ENCODE results near the gene CYRIA. TPM values are rescaled to one million over a fixed set of nuclear protein-coding genes. Genes with fewer than 3 reads are reported as not detected.

The CYRIA gene
- total RNA-seq, 1 donor from 2014 or later, result 11.1 TPM

DNA sequence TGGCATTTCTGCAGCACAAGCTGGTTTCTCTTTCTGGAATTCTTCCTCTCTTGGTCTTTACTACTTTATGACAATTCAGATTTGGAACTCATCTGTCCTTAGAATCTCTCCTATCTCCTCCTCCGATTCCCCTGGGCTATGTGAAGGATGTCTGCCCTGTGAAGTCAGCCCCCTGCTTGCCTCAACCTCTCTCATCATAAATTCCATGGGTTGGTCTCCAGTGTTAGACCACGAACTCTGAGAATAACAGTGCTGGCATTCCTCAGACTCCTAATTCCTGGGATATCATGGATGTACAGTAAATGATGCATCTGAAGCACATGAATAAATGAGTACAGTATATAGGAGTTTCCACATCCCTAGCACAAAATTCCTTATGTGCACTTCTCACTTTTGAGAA, 21.0 kb upstream of the CYRIA start:
- no peaks in the 10 kb centered on the region for H3K36me3 Mint-ChIP-seq (ENCODE audit: low read depth)
- H3K4me3 Mint-ChIP-seq, result no peak overlapping the region
- DNase-seq (ENCODE audit: low read depth, low spot score), result no peak
- H3K9me3 Mint-ChIP-seq, result no peaks in the 10 kb centered on the region
- no peak overlapping the region for H3K27ac Mint-ChIP-seq (ENCODE audit: unreplicated experiment)
- H3K4me1 Mint-ChIP-seq, result no peaks in the 10 kb centered on the region
- H3K27me3 Mint-ChIP-seq (ENCODE audit: low read depth), result no peaks in the 10 kb centered on the region
- TF ChIP-seq, protein P1, sequence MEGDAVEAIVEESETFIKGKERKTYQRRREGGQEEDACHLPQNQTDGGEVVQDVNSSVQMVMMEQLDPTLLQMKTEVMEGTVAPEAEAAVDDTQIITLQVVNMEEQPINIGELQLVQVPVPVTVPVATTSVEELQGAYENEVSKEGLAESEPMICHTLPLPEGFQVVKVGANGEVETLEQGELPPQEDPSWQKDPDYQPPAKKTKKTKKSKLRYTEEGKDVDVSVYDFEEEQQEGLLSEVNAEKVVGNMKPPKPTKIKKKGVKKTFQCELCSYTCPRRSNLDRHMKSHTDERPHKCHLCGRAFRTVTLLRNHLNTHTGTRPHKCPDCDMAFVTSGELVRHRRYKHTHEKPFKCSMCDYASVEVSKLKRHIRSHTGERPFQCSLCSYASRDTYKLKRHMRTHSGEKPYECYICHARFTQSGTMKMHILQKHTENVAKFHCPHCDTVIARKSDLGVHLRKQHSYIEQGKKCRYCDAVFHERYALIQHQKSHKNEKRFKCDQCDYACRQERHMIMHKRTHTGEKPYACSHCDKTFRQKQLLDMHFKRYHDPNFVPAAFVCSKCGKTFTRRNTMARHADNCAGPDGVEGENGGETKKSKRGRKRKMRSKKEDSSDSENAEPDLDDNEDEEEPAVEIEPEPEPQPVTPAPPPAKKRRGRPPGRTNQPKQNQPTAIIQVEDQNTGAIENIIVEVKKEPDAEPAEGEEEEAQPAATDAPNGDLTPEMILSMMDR (conservative IDR thresholded peaks at IDR 0.05), result no peak

DNA sequence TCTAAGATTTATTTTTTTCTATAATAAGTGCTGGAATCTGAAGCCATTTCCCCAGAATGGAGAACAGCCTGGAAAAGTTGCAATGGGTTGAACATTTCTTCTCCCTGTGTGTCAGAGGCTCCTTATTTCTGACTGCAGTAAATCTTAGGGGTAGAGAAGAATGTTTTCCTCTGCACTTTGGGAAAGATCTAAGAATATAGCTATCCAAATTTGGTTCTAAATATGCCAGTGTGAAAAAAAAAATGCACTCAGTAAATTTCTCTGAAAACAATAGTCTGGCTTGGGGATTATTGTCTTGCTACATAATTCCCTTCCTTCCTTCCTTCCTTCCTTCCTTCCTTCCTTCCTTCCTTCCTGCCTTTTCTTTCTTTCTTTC, 19.7 kb upstream of the CYRIA start:
- no peak for DNase-seq (ENCODE audit: low read depth, low spot score)
- Mint-ChIP-seq H3K4me3 (no peak overlapping the region), H3K4me1 (no peaks in the 10 kb centered on the region), H3K27me3 (ENCODE audit: low read depth) (no peaks in the 10 kb centered on the region), H3K36me3 (ENCODE audit: low read depth) (no peaks in the 10 kb centered on the region), H3K27ac (ENCODE audit: unreplicated experiment) (no peak overlapping the region), H3K9me3 (no peaks in the 10 kb centered on the region)
- TF ChIP-seq, protein P1 (conservative IDR thresholded peaks at IDR 0.05), result no peak

DNA sequence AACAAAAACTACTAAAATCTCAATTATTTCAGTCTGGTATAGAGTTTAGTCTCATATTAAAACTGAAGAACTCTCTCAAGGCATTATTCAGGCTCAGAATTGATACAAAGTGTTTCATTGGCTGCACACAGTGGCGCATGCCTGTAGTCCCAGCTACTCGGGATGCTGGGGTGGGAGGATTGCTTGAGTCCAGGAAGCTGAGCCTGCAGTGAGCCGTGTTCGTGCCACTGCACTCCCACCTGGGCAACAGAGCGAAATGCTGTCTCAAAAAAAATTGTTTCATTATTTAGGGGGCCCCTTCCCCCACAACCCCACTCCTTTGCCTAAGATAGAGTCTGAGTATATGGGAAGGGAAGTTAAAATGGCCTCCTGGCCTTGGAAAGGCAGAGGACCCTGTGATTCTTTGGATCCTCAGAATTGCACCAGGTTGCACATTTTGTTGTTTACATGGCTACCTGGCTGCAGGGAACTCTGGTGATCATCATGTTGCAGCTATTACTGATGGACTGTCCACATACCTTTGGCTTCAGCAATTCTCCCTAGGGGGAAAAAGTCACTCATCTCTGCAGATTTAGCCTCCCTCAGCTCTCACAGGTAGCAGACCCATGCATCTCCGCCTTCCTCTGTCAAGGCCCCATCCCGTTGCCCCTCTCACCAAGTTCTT, 19.2 kb upstream of the CYRIA start:
- no peaks in the 10 kb centered on the region for H3K9me3 Mint-ChIP-seq
- H3K4me1 Mint-ChIP-seq, result no peaks in the 10 kb centered on the region
- peak overlapping the region; percentile 10 for H3K27ac Mint-ChIP-seq (ENCODE audit: unreplicated experiment)
- TF ChIP-seq, protein P1 (conservative IDR thresholded peaks at IDR 0.05), result no peak
- no peaks in the 10 kb centered on the region for H3K27me3 Mint-ChIP-seq (ENCODE audit: low read depth)
- H3K36me3 Mint-ChIP-seq (ENCODE audit: low read depth), result no peaks in the 10 kb centered on the region
- DNase-seq (ENCODE audit: low read depth, low spot score), result no peak
- H3K4me3 Mint-ChIP-seq, result no peak overlapping the region

DNA sequence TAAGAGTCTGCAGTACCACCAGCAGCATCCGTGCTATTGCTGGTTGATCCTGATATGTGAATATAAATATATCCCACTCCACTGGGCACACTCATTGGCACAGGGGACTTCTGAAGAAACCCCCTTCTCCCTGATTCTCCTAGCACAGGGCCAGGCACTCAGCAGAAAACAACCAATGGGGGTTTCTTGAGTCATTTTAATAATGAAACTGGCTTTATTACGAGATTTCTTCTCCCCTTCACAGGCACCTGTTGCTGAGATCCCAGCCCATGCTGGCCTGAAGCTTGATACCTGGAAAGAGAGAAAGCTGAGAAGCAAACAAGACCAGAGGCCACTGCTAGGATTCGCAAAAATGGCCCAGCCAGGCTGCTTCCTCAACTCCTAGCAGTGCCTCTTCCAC, 17.9 kb upstream of the CYRIA start:
- Mint-ChIP-seq H3K36me3 (ENCODE audit: low read depth) (no peaks in the 10 kb centered on the region), H3K4me1 (no peaks in the 10 kb centered on the region), H3K27me3 (ENCODE audit: low read depth) (no peaks in the 10 kb centered on the region), H3K4me3 (no peak overlapping the region), H3K9me3 (no peaks in the 10 kb centered on the region), H3K27ac (ENCODE audit: unreplicated experiment) (no peak overlapping the region)
- DNase-seq (ENCODE audit: low read depth, low spot score), result no peak
- TF ChIP-seq, protein P1 (conservative IDR thresholded peaks at IDR 0.05), result no peak

DNA sequence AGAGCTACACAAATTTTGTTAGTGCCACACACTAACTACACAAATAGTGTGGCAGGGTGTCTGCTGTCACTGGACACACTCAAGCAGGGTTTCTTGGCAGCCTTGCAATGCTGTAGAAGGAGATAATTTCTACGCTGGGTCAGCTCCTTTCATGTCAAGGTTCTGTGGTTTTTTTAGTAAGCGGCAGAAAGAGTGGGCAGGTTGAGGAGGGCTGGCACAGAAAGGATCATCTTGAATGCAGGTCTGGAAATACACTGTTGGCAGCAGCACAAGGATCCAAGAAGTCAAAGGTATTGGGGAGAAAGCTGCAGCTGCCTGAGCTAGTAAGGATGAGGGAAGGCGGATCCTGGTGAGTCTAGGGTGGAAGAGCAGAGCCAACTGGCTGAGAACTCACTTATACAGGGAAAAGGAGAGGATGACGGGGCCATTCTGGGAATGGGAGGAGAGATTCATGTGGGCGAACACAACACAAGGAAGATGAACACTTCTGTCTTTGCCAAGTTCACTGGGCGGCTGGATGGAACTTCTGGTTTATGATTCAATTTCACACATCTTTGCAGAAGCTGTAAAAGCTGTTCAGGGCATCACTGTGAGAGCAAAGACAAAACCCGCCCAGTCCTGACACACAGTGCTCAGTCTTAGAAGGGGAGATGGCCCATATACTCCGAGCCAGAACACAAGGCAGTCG, 16.9 kb upstream of the CYRIA start:
- no peak for DNase-seq (ENCODE audit: low read depth, low spot score)
- TF ChIP-seq, protein P1 (conservative IDR thresholded peaks at IDR 0.05), result no peak
- H3K27ac Mint-ChIP-seq (ENCODE audit: unreplicated experiment), result no peak overlapping the region
- no peaks in the 10 kb centered on the region for H3K27me3 Mint-ChIP-seq (ENCODE audit: low read depth)
- no peaks in the 10 kb centered on the region for H3K36me3 Mint-ChIP-seq (ENCODE audit: low read depth)
- H3K9me3 Mint-ChIP-seq, result peaks cover 4% of the 10 kb centered on the region
- H3K4me3 Mint-ChIP-seq, result no peak overlapping the region
- H3K4me1 Mint-ChIP-seq, result no peaks in the 10 kb centered on the region

Data from neural crest cell (in vitro differentiated cells).